ENCODE results near the gene SMAD1.
A peak's percentile ranks its signal among the peaks of the same experiment; 100 is the strongest.

Gene SMAD1

GRCh38 chr4:145498430-145498829 is 16.8 kb downstream of the SMAD1 start:
- H3K27ac ChIP-seq (ENCODE audit: low read length) = peak overlapping the region; percentile 11; the same call in 1 of the 2 replicates
- TF ChIP-seq EZH2 (optimal IDR thresholded peaks at IDR 0.05; ENCODE audit: low read depth, low read length) (no peak), EZH2phosphoT487 (IDR thresholded peaks at IDR 0.05; ENCODE audit: low read length) (no peak)
- TF ChIP-seq, protein P1, sequence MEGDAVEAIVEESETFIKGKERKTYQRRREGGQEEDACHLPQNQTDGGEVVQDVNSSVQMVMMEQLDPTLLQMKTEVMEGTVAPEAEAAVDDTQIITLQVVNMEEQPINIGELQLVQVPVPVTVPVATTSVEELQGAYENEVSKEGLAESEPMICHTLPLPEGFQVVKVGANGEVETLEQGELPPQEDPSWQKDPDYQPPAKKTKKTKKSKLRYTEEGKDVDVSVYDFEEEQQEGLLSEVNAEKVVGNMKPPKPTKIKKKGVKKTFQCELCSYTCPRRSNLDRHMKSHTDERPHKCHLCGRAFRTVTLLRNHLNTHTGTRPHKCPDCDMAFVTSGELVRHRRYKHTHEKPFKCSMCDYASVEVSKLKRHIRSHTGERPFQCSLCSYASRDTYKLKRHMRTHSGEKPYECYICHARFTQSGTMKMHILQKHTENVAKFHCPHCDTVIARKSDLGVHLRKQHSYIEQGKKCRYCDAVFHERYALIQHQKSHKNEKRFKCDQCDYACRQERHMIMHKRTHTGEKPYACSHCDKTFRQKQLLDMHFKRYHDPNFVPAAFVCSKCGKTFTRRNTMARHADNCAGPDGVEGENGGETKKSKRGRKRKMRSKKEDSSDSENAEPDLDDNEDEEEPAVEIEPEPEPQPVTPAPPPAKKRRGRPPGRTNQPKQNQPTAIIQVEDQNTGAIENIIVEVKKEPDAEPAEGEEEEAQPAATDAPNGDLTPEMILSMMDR (IDR thresholded peaks at IDR 0.05; ENCODE audit: low read length) = no peak
- peaks cover 16% of the 10 kb centered on the region for H3K4me1 ChIP-seq (ENCODE audit: low read length)
- peak overlapping the region; percentile 22; the same call in 1 of the 2 replicates for H3K4me2 ChIP-seq (ENCODE audit: low read depth, low read length)
- peak overlapping the region; percentile 16; the same call in 1 of the 2 replicates for H3K4me3 ChIP-seq (ENCODE audit: low read length)
- H3K9me2 ChIP-seq (replicated peaks; ENCODE audit: insufficient read depth, low read length) = no peaks in the 10 kb centered on the region
- no peaks in the 10 kb centered on the region for H3K27me3 ChIP-seq (replicated peaks; ENCODE audit: insufficient read depth, low read length)
- H3K79me2 ChIP-seq (ENCODE audit: low read length) = peaks cover 44% of the 10 kb centered on the region
- no peak overlapping the region for H2AFZ ChIP-seq (ENCODE audit: low read length)
- H3K36me3 ChIP-seq (replicated peaks; ENCODE audit: insufficient read depth, low read length) = no peaks in the 10 kb centered on the region
- peaks cover 17% of the 10 kb centered on the region; the same call in 1 of the 2 replicates for H3F3A ChIP-seq (ENCODE audit: insufficient read depth, low read length)
- no peaks in the 10 kb centered on the region for H3K9me3 ChIP-seq (replicated peaks; ENCODE audit: insufficient read depth, low read length)
- DNase-seq = peak; percentile 49
- no peaks in the 10 kb centered on the region for H4K20me1 ChIP-seq (ENCODE audit: insufficient read depth, low read length)
- H3K9ac ChIP-seq (ENCODE audit: low read length) = no peak overlapping the region

- Histone ChIP-seq H3K36me3 (replicated peaks; ENCODE audit: insufficient read depth, low read length) (no peaks in the 10 kb centered on the region), H3K79me2 (ENCODE audit: low read length) (peaks cover 56% of the 10 kb centered on the region), H3K4me2 (ENCODE audit: low read depth, low read length) (no peak overlapping the region), H3K9me3 (replicated peaks; ENCODE audit: insufficient read depth, low read length) (no peaks in the 10 kb centered on the region), H3K27ac (ENCODE audit: low read length) (no peak overlapping the region), H2AFZ (ENCODE audit: low read length) (no peak overlapping the region), H3K9me2 (replicated peaks; ENCODE audit: insufficient read depth, low read length) (no peaks in the 10 kb centered on the region), H3F3A (ENCODE audit: insufficient read depth, low read length) (peaks cover 17% of the 10 kb centered on the region; the same call in 1 of the 2 replicates), H3K27me3 (replicated peaks; ENCODE audit: insufficient read depth, low read length) (no peaks in the 10 kb centered on the region), H3K9ac (ENCODE audit: low read length) (no peak overlapping the region), H3K4me1 (ENCODE audit: low read length) (peaks cover 16% of the 10 kb centered on the region), H3K4me3 (ENCODE audit: low read length) (no peak overlapping the region), H4K20me1 (ENCODE audit: insufficient read depth, low read length) (no peaks in the 10 kb centered on the region)
- no peak for DNase-seq
- TF ChIP-seq EZH2phosphoT487 (IDR thresholded peaks at IDR 0.05; ENCODE audit: low read length) (no peak), EZH2 (optimal IDR thresholded peaks at IDR 0.05; ENCODE audit: low read depth, low read length) (no peak)
- TF ChIP-seq, protein P1 (IDR thresholded peaks at IDR 0.05; ENCODE audit: low read length) = no peak
Observed at GRCh38 chr4:145501051-145501660, 19.5 kb downstream of the SMAD1 start.

- H3K4me3 ChIP-seq (ENCODE audit: low read length) = no peak overlapping the region
- peaks cover 51% of the 10 kb centered on the region for H3K79me2 ChIP-seq (ENCODE audit: low read length)
- H3K4me2 ChIP-seq (ENCODE audit: low read depth, low read length) = no peak overlapping the region
Observed at GRCh38 chr4:145502809-145503208, 21.2 kb downstream of the SMAD1 start.

More at GRCh38 chr4:145502809-145503208, 21.2 kb downstream of the SMAD1 start:
- Histone ChIP-seq H3K27me3 (replicated peaks; ENCODE audit: insufficient read depth, low read length) (no peaks in the 10 kb centered on the region), H3K9me2 (replicated peaks; ENCODE audit: insufficient read depth, low read length) (no peaks in the 10 kb centered on the region), H3K9me3 (replicated peaks; ENCODE audit: insufficient read depth, low read length) (no peaks in the 10 kb centered on the region), H3K36me3 (replicated peaks; ENCODE audit: insufficient read depth, low read length) (no peaks in the 10 kb centered on the region), H3F3A (ENCODE audit: insufficient read depth, low read length) (peaks cover 12% of the 10 kb centered on the region; the same call in 1 of the 2 replicates), H4K20me1 (ENCODE audit: insufficient read depth, low read length) (no peaks in the 10 kb centered on the region), H3K9ac (ENCODE audit: low read length) (no peak overlapping the region), H3K4me1 (ENCODE audit: low read length) (peaks cover 20% of the 10 kb centered on the region), H2AFZ (ENCODE audit: low read length) (no peak overlapping the region), H3K27ac (ENCODE audit: low read length) (no peak overlapping the region)
- TF ChIP-seq EZH2phosphoT487 (IDR thresholded peaks at IDR 0.05; ENCODE audit: low read length) (no peak), EZH2 (optimal IDR thresholded peaks at IDR 0.05; ENCODE audit: low read depth, low read length) (no peak)
- TF ChIP-seq, protein P1 (IDR thresholded peaks at IDR 0.05; ENCODE audit: low read length) = no peak
- no peak for DNase-seq

Measured in MM.1S (cell line).